Panc1 (cell line): ENCODE results near the gene RASEF. TPM values are rescaled to one million over a fixed set of nuclear protein-coding genes. Genes with fewer than 3 reads are reported as not detected.

Experiments used
- ATAC-seq: fragments of 200-7000 bp; cut with Tn5 transposase; 2 replicates; pipeline ENCODE4 v1.9.1; 2020; ENCODE audit warnings: mild to moderate bottlenecking, moderate library complexity
- BruUV-seq: library from RNA; stranded (reverse); fragments of 400-500 nt; replicated peaks from 2 replicates; lab custom pipeline; 2021; lab: Mats Ljungman, UMichigan
- CTCF ChIA-PET: fragments of 300-600 bp; sonication (Branson Sonifier 250); formaldehyde crosslinking; loops from one replicate; lab custom pipeline; 2022; ENCODE audit warnings: antibody characterized with exemption; lab: Charles Lee
- POLR2A ChIA-PET: fragments of 300-600 bp; sonication (Branson Sonifier 250); formaldehyde crosslinking; loops from one replicate; lab custom pipeline; 2022; ENCODE audit warnings: antibody characterized with exemption; lab: Charles Lee
- DNase-seq: peaks from one replicate; pipeline ENCODE4 v3.0.0-alpha.2; 2010; ENCODE audit warnings: low read depth, low spot score
- H3K27ac ChIP-seq: 2 replicates; pipeline ENCODE4 v1.5.1; 2011; ENCODE audit warnings: mild to moderate bottlenecking, low read length, inconsistent platforms
- H3K27me3 ChIP-seq: fragments of 200-500 bp; sonication (Bioruptor generic); 2 replicates; pipeline ENCODE4 v1.6.0; 2014; ENCODE audit warnings: low read length, inconsistent platforms; ENCODE audit not compliant: control insufficient read depth, insufficient read depth
- H3K36me3 ChIP-seq: fragments of 200-500 bp; sonication (Bioruptor generic); 2 replicates; pipeline ENCODE4 v1.5.1; 2014; ENCODE audit warnings: inconsistent platforms, mild to moderate bottlenecking, low read length, moderate library complexity; ENCODE audit not compliant: control insufficient read depth, insufficient read depth
- H3K4me1 ChIP-seq: 2 replicates; pipeline ENCODE4 v1.5.1; 2011; ENCODE audit warnings: inconsistent platforms, mild to moderate bottlenecking, low read length, moderate library complexity; ENCODE audit not compliant: control insufficient read depth, insufficient read depth
- H3K4me3 ChIP-seq, 2 experiments: 2 replicates each; pipeline ENCODE4 v1.5.1; 2011 to 2012; ENCODE audit warnings: low read depth in 2 of 2, low read length in 2 of 2, mild to moderate bottlenecking in 2 of 2, inconsistent platforms in 1 of 2, moderate library complexity in 1 of 2
- H3K9me3 ChIP-seq: fragments of 200-500 bp; sonication (Bioruptor generic); 2 replicates; pipeline ENCODE4 v1.5.1; 2014; ENCODE audit warnings: low read depth, mild to moderate bottlenecking, inconsistent platforms, low read length, moderate library complexity; ENCODE audit not compliant: control insufficient read depth, insufficient read depth
- POLR2AphosphoS5 ChIP-seq: IDR thresholded peaks from 2 replicates; pipeline ENCODE4 v1.6.1; 2012; ENCODE audit warnings: mild to moderate bottlenecking, low read depth, low read length, moderate library complexity
- REST ChIP-seq, 2 experiments: IDR thresholded peaks; 2 replicates each; pipeline ENCODE4 v1.6.1; 2011 to 2012; ENCODE audit warnings: low read depth in 2 of 2, control low read depth in 1 of 2, low read length in 1 of 2, mild to moderate bottlenecking in 1 of 2, moderate library complexity in 1 of 2; ENCODE audit not compliant: insufficient read depth in 1 of 2
- SIN3A ChIP-seq: IDR thresholded peaks from 2 replicates; pipeline ENCODE4 v1.6.1; 2012; ENCODE audit warnings: low read depth, mild to moderate bottlenecking, low read length, moderate library complexity, borderline replicate concordance; ENCODE audit not compliant: insufficient read depth
- TCF7L2 ChIP-seq: IDR thresholded peaks from 2 replicates; pipeline ENCODE4 v1.6.1; 2011; ENCODE audit warnings: mild to moderate bottlenecking, low read depth, low read length, inconsistent platforms
- in situ Hi-C: cut with HindIII; loops from 2 replicates; pipeline ENCODE4 v1.10.0; 2016; ENCODE audit warnings: low sequenced_read_pairs, low pct_unique_long_range_greater_than_20kb
- intact Hi-C: fragments of 100-400 bp; cut with micrococcal nuclease; formaldehyde crosslinking; loops from one replicate; pipeline ENCODE4 v1.10.0; 2022; ENCODE audit not compliant: unreplicated experiment
- total RNA-seq: library from RNA; stranded (reverse); gene quantifications from one replicate; pipeline ENCODE4 v1.2.1, GENCODE V29; 2021; ENCODE audit not compliant: unreplicated experiment
- TF ChIP-seq, protein P1 (sequence below): fragments of 450-650 bp; IDR thresholded peaks from 2 replicates; pipeline ENCODE4 v1.5.1; 2017; ENCODE audit warnings: mild to moderate bottlenecking

The RASEF gene
- total RNA-seq, 1 experiment from 2014 or later = 2.9 TPM

DNA sequence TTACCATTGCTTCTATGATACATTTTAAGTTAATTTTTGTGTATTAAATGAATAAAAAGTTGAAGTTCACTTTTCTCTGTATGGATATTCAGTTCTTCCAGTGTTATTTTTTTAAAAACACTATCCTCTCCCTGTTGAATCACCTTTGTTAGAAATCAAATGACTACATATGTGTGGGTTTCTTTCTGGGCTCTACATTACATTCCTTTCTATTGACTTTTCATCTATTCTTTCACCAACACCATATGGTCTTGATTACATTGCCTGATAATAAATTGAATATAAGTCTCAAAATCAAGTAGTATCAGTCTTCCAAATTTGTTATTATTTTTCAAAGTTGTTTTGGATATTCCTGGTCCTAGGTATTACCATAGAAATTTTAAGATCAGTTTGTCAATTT lies 7.3 kb upstream of the RASEF start:
- Histone ChIP-seq H3K4me3 (no peak overlapping the region), H3K27me3 (no peaks in the 10 kb centered on the region), H3K36me3 (no peaks in the 10 kb centered on the region), H3K4me1 (no peaks in the 10 kb centered on the region), H3K27ac (no peak overlapping the region), H3K9me3 (no peaks in the 10 kb centered on the region)
- DNase-seq = no peak
- no peak for ATAC-seq
- ChIA-PET POLR2A (no interaction called here), CTCF (no interaction called here)
- intact Hi-C loops = no loop called here
- BruUV-seq = no TSS peak
- in situ Hi-C loops = no loop called here
- no peak for TF ChIP-seq TCF7L2
- TF ChIP-seq SIN3A = no peak
- no peak for TF ChIP-seq REST (IDR thresholded peaks at IDR 0.05; ENCODE audit: insufficient read depth in 1 of 2, low read depth in 2 of 2, low read length in 1 of 2)
- TF ChIP-seq, protein P1, sequence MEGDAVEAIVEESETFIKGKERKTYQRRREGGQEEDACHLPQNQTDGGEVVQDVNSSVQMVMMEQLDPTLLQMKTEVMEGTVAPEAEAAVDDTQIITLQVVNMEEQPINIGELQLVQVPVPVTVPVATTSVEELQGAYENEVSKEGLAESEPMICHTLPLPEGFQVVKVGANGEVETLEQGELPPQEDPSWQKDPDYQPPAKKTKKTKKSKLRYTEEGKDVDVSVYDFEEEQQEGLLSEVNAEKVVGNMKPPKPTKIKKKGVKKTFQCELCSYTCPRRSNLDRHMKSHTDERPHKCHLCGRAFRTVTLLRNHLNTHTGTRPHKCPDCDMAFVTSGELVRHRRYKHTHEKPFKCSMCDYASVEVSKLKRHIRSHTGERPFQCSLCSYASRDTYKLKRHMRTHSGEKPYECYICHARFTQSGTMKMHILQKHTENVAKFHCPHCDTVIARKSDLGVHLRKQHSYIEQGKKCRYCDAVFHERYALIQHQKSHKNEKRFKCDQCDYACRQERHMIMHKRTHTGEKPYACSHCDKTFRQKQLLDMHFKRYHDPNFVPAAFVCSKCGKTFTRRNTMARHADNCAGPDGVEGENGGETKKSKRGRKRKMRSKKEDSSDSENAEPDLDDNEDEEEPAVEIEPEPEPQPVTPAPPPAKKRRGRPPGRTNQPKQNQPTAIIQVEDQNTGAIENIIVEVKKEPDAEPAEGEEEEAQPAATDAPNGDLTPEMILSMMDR = no peak
- TF ChIP-seq POLR2AphosphoS5 = no peak

- CTCF ChIA-PET = no interaction called here
- in situ Hi-C loops (no loop called here), intact Hi-C loops (no loop called here)
- Histone ChIP-seq H3K36me3 (no peaks in the 10 kb centered on the region), H3K4me1 (no peaks in the 10 kb centered on the region), H3K4me3 (no peak overlapping the region), H3K27ac (no peak overlapping the region), H3K9me3 (no peaks in the 10 kb centered on the region), H3K27me3 (no peaks in the 10 kb centered on the region)
- BruUV-seq = no TSS peak
- TF ChIP-seq SIN3A = no peak
- no peak for TF ChIP-seq POLR2AphosphoS5
- no peak for TF ChIP-seq REST (IDR thresholded peaks at IDR 0.05; ENCODE audit: insufficient read depth in 1 of 2, low read depth in 2 of 2, low read length in 1 of 2)
- no peak for TF ChIP-seq TCF7L2
- TF ChIP-seq, protein P1 = no peak
- POLR2A ChIA-PET = no interaction called here
- no peak for DNase-seq
- ATAC-seq = no peak
Measured at GRCh38 chr9:83069651-83070050, 6.7 kb upstream of the RASEF start.
